ENCODE data around the gene FZD2.
"Not testable (repeated sequence)": the region's sequence is repeated elsewhere in the genome, so short reads cannot be mapped to it uniquely, and the experiment has no call there.

The FZD2 gene

GRCh38 chr17:44564429-44564828 is 7.1 kb downstream of the FZD2 start:
- H4K20me1 ChIP-seq = peaks cover 0 to 23% (median 0%) of the 10 kb centered on the region in 11 experiments; a peak in 4 of 22 replicates
- H3K4me2 ChIP-seq = no peak overlapping the region
- H3K36me3 ChIP-seq = peaks cover 0 to 7% (median 0%) of the 10 kb centered on the region in 11 experiments; a peak in 3 of 22 replicates
- H3K4me1 ChIP-seq = peaks cover 22 to 37% (median 27%) of the 10 kb centered on the region in 10 experiments
- TF ChIP-seq Cebpa-rat (IDR thresholded peaks at IDR 0.05) = no peak
- H3K27ac ChIP-seq = no peak overlapping the region
- no peak overlapping the region for H3K4me3 ChIP-seq
- H3K9me3 ChIP-seq (replicated peaks in 1 of 11) = peaks cover 22 to 38% (median 29%) of the 10 kb centered on the region in 11 experiments
- H3K9ac ChIP-seq = no peak overlapping the region
- no peaks in the 10 kb centered on the region for H3K27me3 ChIP-seq

- no peak overlapping the region for H3K4me3 ChIP-seq
- peaks cover 0 to 7% (median 0%) of the 10 kb centered on the region in 11 experiments; a peak in 3 of 22 replicates for H3K36me3 ChIP-seq
- peaks cover 0 to 11% (median 0%) of the 10 kb centered on the region in 11 experiments; a peak in 3 of 22 replicates for H4K20me1 ChIP-seq
- no peak for TF ChIP-seq Cebpa-rat (IDR thresholded peaks at IDR 0.05)
- H3K9ac ChIP-seq = no peak overlapping the region
- H3K9me3 ChIP-seq (replicated peaks in 1 of 11) = peaks cover 22 to 38% (median 29%) of the 10 kb centered on the region in 11 experiments
- H3K27ac ChIP-seq = no peak overlapping the region
- no peak overlapping the region for H3K4me2 ChIP-seq
- H3K27me3 ChIP-seq = no peaks in the 10 kb centered on the region
- H3K4me1 ChIP-seq = peaks cover 9 to 27% (median 14%) of the 10 kb centered on the region in 10 experiments; a peak in 17 of 20 replicates
Observed at GRCh38 chr17:44565866-44566443, 8.7 kb downstream of the FZD2 start.

DNA sequence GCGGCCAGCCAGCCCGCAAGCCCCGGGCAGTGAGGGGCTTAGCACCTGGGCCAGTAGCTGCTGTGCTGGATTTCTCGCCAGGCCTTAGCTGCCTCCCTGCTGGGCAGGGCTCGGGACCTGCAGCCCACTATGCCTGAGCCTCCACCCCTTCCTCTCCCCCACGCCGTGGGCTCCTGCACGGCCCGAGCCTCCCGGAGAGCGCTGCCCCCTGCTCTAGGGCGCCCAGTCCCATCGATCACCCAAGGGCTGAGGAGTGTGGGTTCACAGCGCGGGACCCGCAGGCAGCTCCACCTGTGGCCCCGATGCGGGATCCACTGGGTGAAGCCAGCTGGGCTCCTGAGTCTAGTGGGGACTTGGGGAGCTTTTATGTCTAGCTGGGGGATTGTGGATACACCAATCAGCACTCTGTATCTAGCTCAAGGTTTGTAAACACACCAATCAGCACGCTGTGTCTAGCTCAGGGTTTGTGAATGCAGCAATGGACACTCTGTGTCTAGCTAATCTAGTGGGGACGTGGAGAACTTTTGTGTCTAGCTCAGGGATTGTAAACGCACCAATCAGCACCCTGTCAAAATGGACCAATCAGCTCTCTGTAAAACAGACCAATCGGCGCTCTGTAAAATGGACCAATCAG is 11.1 kb downstream of the FZD2 start:
- not testable (repeated sequence) for H3K27me3 ChIP-seq, H3K27ac ChIP-seq, H3K9ac ChIP-seq, H3K36me3 ChIP-seq, H3K4me3 ChIP-seq, H4K20me1 ChIP-seq, H3K4me2 ChIP-seq, H3K4me1 ChIP-seq
- peaks cover 22 to 38% (median 29%) of the 10 kb centered on the region in 11 experiments for H3K9me3 ChIP-seq (replicated peaks in 1 of 11)

- TF ChIP-seq Cebpa-rat (IDR thresholded peaks at IDR 0.05) = no peak
- Histone ChIP-seq H3K9me3 (replicated peaks in 1 of 11) (peaks cover 22 to 33% (median 29%) of the 10 kb centered on the region in 11 experiments), H3K4me1 (peaks cover 0 to 10% (median 3%) of the 10 kb centered on the region in 10 experiments; a peak in 7 of 20 replicates), H3K27me3 (no peaks in the 10 kb centered on the region), H4K20me1 (no peaks in the 10 kb centered on the region), H3K9ac (no peak overlapping the region), H3K4me2 (peak overlapping the region in 6 of 11 experiments; percentile 12 to 32 (median 23); a peak in 9 of 22 replicates), H3K27ac (no peak overlapping the region), H3K36me3 (peaks cover 0 to 7% (median 0%) of the 10 kb centered on the region in 11 experiments; a peak in 1 of 22 replicates), H3K4me3 (no peak overlapping the region)
Observed at GRCh38 chr17:44568945-44569858, 11.9 kb downstream of the FZD2 start.

- Histone ChIP-seq H3K4me1 (peaks cover 1 to 16% (median 7%) of the 10 kb centered on the region in 10 experiments; a peak in 15 of 20 replicates), H3K4me2 (no peak overlapping the region), H3K9me3 (replicated peaks in 1 of 11) (peaks cover 5 to 9% (median 8%) of the 10 kb centered on the region in 11 experiments; a peak in 18 of 22 replicates), H3K36me3 (no peaks in the 10 kb centered on the region), H3K9ac (no peak overlapping the region), H3K27ac (no peak overlapping the region), H3K4me3 (no peak overlapping the region), H3K27me3 (no peaks in the 10 kb centered on the region), H4K20me1 (no peaks in the 10 kb centered on the region)
- TF ChIP-seq Cebpa-rat (IDR thresholded peaks at IDR 0.05) = no peak
Observed at GRCh38 chr17:44572801-44573200, 15.5 kb downstream of the FZD2 start.

DNA sequence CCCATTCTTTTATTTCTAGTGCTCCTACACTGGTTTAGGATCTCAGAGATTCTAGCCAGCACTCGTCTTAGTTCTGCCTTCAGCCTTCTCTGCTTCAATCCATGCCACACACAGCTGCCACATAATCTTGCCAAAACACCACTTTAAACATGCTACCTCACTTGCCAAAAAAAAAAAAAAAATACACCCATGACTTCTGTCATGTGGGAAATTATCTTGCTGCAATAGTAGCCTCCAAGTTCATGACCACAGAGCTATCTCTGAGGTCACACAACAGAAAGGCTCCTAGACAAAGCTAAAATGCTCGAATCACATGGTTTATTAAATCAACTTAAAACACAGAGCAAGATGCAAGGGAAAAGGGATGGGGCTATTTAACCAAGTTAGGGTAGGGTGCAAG is 18.1 kb downstream of the FZD2 start:
- Histone ChIP-seq H3K36me3 (no peaks in the 10 kb centered on the region), H3K4me3 (no peak overlapping the region), H3K9me3 (replicated peaks in 1 of 11) (no peaks in the 10 kb centered on the region), H3K9ac (no peak overlapping the region), H3K27ac (no peak overlapping the region), H3K4me2 (no peak overlapping the region), H4K20me1 (no peaks in the 10 kb centered on the region), H3K4me1 (peaks cover 13 to 29% (median 23%) of the 10 kb centered on the region in 10 experiments), H3K27me3 (no peaks in the 10 kb centered on the region)
- no peak for TF ChIP-seq Cebpa-rat (IDR thresholded peaks at IDR 0.05)

DNA sequence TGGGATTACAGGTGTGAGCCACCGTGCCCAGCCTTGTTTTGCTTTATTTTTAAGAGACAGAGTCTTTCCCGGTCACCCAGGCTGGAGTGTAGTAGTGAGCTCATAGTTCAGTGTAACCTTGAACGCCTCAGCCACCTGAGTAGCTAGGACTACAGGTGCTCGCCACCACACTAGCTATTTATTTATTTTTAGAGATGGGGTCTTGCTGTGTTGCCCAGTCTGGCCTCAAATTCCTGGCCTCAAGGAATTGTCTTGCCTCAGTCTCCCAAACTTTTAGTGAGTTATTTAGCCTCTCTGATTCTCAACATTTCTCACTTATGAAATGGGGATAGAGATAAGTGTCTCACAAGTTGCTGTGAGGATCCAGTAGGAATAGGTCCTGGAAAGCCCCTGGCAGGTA is 21.7 kb downstream of the FZD2 start:
- Histone ChIP-seq H3K9me3 (replicated peaks in 1 of 11) (no peaks in the 10 kb centered on the region), H3K9ac (no peak overlapping the region), H3K4me1 (peaks cover 31 to 64% (median 56%) of the 10 kb centered on the region in 10 experiments), H4K20me1 (no peaks in the 10 kb centered on the region), H3K27me3 (no peaks in the 10 kb centered on the region), H3K27ac (no peak overlapping the region), H3K4me2 (peak overlapping the region in 3 of 11 experiments; percentile 41 to 56 (median 41); a peak in 4 of 22 replicates), H3K36me3 (no peaks in the 10 kb centered on the region), H3K4me3 (no peak overlapping the region)
- no peak for TF ChIP-seq Cebpa-rat (IDR thresholded peaks at IDR 0.05)

DNA sequence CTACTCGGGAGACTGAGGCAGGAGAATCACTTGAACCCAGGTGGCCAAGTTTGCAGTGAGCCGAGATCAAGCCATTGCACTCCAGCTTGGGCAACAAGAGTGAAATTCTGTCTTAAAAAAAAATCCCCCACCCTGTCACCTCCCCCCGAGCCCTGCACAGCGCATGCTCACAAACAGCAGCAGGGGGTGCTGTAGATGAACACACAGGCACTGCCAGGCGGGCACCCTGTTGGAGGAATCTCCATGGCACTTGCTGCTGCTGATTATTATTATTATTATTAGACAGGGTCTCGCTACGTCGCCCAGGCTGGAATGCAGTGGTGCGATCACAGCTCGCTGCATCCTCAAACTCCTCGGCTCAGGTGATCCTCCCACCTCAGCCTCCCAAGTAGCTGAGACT is 24.6 kb downstream of the FZD2 start:
- Histone ChIP-seq H3K4me1 (peaks cover 31 to 67% (median 57%) of the 10 kb centered on the region in 10 experiments), H4K20me1 (no peaks in the 10 kb centered on the region), H3K27ac (no peak overlapping the region), H3K9ac (no peak overlapping the region), H3K4me3 (no peak overlapping the region), H3K9me3 (replicated peaks in 1 of 11) (no peaks in the 10 kb centered on the region), H3K27me3 (no peaks in the 10 kb centered on the region), H3K36me3 (no peaks in the 10 kb centered on the region), H3K4me2 (peak overlapping the region in 8 of 11 experiments; percentile 13 to 65 (median 44); a peak in 9 of 22 replicates)
- no peak for TF ChIP-seq Cebpa-rat (IDR thresholded peaks at IDR 0.05)

GRCh38 chr17:44584443-44584842 is 27.2 kb downstream of the FZD2 start:
- Histone ChIP-seq H3K36me3 (no peaks in the 10 kb centered on the region), H3K27ac (no peak overlapping the region), H3K9ac (no peak overlapping the region), H3K4me2 (no peak overlapping the region), H3K4me1 (peaks cover 25 to 48% (median 42%) of the 10 kb centered on the region in 10 experiments), H3K27me3 (no peaks in the 10 kb centered on the region), H4K20me1 (no peaks in the 10 kb centered on the region), H3K4me3 (no peak overlapping the region), H3K9me3 (replicated peaks in 1 of 11) (no peaks in the 10 kb centered on the region)
- TF ChIP-seq Cebpa-rat (IDR thresholded peaks at IDR 0.05) = no peak

All from BLaER1 treated with 17β-estradiol and CSF1 and Interleukin-3, amounts not matched to agents 10 nM and 100 nM (cell line).